HepG2 (cell line): Measurements from ENCODE around the gene SNRNP200. TPM values are rescaled to one million over a fixed set of nuclear protein-coding genes. Genes with fewer than 3 reads are reported as not detected.

Experiments
- E2F5 ChIP-seq: sonication (generic); formaldehyde crosslinking; conservative IDR thresholded peaks from 2 replicates; pipeline ENCODE4 v1.4.0; 2020; ENCODE audit warnings: missing genetic modification reagents
- EHMT2 ChIP-seq: fragments of 200-600 bp; sonication (generic); IDR thresholded peaks from 2 replicates; pipeline ENCODE4 v1.7.0; 2017; ENCODE audit warnings: antibody characterized with exemption, low read depth, low read length, borderline replicate concordance
- FOSL1 ChIP-seq: sonication (generic); formaldehyde crosslinking; IDR thresholded peaks from 2 replicates; pipeline ENCODE4 v1.9.0; 2021; ENCODE audit warnings: missing genetic modification reagents, borderline replicate concordance
- FOXA1 ChIP-seq, 2 experiments: fragments of 450-650 bp in 1 of 2; sonication (generic) in 1 of 2; formaldehyde crosslinking in 1 of 2; IDR thresholded peaks; 2 replicates each; pipeline versions ENCODE4 v1.4.0 to v1.6.1; 2016 to 2020; ENCODE audit warnings: missing genetic modification reagents in 1 of 2
- FOXC1 ChIP-seq: sonication (generic); formaldehyde crosslinking; IDR thresholded peaks from 2 replicates; pipeline ENCODE4 v1.8.0; 2022; ENCODE audit warnings: mild to moderate bottlenecking, missing genetic modification reagents, borderline replicate concordance
- GATAD2A ChIP-seq: IDR thresholded peaks from 2 replicates; pipeline ENCODE4 v1.6.1; 2016
- IRF9 ChIP-seq: sonication (generic); formaldehyde crosslinking; IDR thresholded peaks from 2 replicates; pipeline ENCODE4 v1.8.0; 2022; ENCODE audit warnings: missing genetic modification reagents, mild to moderate bottlenecking, borderline replicate concordance
- PAXIP1 ChIP-seq: sonication (generic); formaldehyde crosslinking; conservative IDR thresholded peaks from 2 replicates; pipeline ENCODE4 v1.4.0; 2020; ENCODE audit warnings: mild to moderate bottlenecking, missing genetic modification reagents, moderate library complexity
- THRA ChIP-seq: sonication (generic); formaldehyde crosslinking; IDR thresholded peaks from 2 replicates; pipeline ENCODE4 v1.4.0; 2020; ENCODE audit warnings: missing genetic modification reagents, borderline replicate concordance
- ZBTB14 ChIP-seq: sonication (generic); formaldehyde crosslinking; IDR thresholded peaks from 2 replicates; pipeline ENCODE4 v1.4.0; 2020; ENCODE audit warnings: missing genetic modification reagents
- ZBTB4 ChIP-seq: sonication (generic); formaldehyde crosslinking; IDR thresholded peaks from 2 replicates; pipeline ENCODE4 v1.4.0; 2020; ENCODE audit warnings: missing genetic modification reagents, mild to moderate bottlenecking, borderline replicate concordance
- ZNF256 ChIP-seq: sonication (generic); formaldehyde crosslinking; conservative IDR thresholded peaks from 2 replicates; pipeline ENCODE4 v1.4.0; 2020; ENCODE audit warnings: missing genetic modification reagents
- ZNF569 ChIP-seq: sonication (generic); formaldehyde crosslinking; IDR thresholded peaks from 2 replicates; pipeline ENCODE4 v1.5.0; 2020; ENCODE audit warnings: mild to moderate bottlenecking, missing genetic modification reagents, moderate library complexity, borderline replicate concordance
- ZNF780A ChIP-seq: sonication (generic); formaldehyde crosslinking; IDR thresholded peaks from 2 replicates; pipeline ENCODE4 v1.8.0; 2022; ENCODE audit warnings: mild to moderate bottlenecking, missing genetic modification reagents, moderate library complexity
- polyA plus RNA-seq, 8 experiments: library from polyadenylated mRNA; depleted of rRNA in 3 of 8; stranded (reverse) in 7 of 8; unstranded in 1 of 8; fragments of >200 nt; fragmentation: Illumina TruSeq in 4 of 8; extraction: Trizol in 4 of 8; gene quantifications; 2 replicates each; pipeline versions ENCODE4 v1.2.1 to v1.2.3, GENCODE V29; 2011 to 2016; ENCODE audit warnings: low read depth in 4 of 8, missing spikeins in 1 of 8, mixed read lengths in 1 of 8; ENCODE audit not compliant: insufficient read depth in 1 of 8
- total RNA-seq, 5 experiments: library from RNA; depleted of rRNA; stranded (reverse); fragments of >200 nt; fragmentation: Illumina TruSeq; extraction: Trizol; gene quantifications; 2 replicates each; pipeline ENCODE4 v1.2.3, GENCODE V29; 2016; ENCODE audit warnings: low read depth in 1 of 5

The SNRNP200 gene
- total and polyA plus RNA-seq, 2 of the 13 experiments (the other 11 are each of a cell fraction or from before 2014, with no cell fraction given), result 99.0 to 232 TPM

GRCh38 chr2:96261328-96262003, 43.9 kb downstream of the SNRNP200 start (continued):
- TF ChIP-seq PAXIP1 (CRISPR knock-in tag), result peak; percentile 96
- no peak for TF ChIP-seq EHMT2
- TF ChIP-seq IRF9 (CRISPR knock-in tag), result no peak
- TF ChIP-seq GATAD2A, result peak; percentile 83
- TF ChIP-seq ZNF256 (CRISPR knock-in tag), result 0 out of 2 replicates have a peak, but pooled peaks have one; percentile 1
- peak; percentile 30; the same call in 1 of the 2 replicates for TF ChIP-seq FOSL1 (CRISPR knock-in tag)
- no peak for TF ChIP-seq FOXA1 (IDR thresholded peaks at IDR 0.05)
- peak; percentile 42; the same call in 1 of the 2 replicates for TF ChIP-seq FOXA1 (CRISPR knock-in tag; IDR thresholded peaks at IDR 0.05)
- no peak for TF ChIP-seq FOXC1 (CRISPR knock-in tag)
- TF ChIP-seq ZBTB14 (CRISPR knock-in tag), result no peak
- TF ChIP-seq THRA (CRISPR knock-in tag), result no peak
- TF ChIP-seq ZNF780A (CRISPR knock-in tag), result no peak
- no peak for TF ChIP-seq E2F5
- no peak; the same call in 1 of the 2 replicates for TF ChIP-seq ZBTB4 (CRISPR knock-in tag)
- no peak for TF ChIP-seq ZNF569
